CD4-positive, alpha-beta T cell treated with Interleukin-12 subunit alpha and Interleukin-12 subunit beta, for 1 hour (primary cell): ENCODE results near the gene C1QTNF8.

Experiments
- DNase-seq: peaks from one replicate; pipeline ENCODE4 v3.0.0-alpha.2; 2020

C1QTNF8 gene

DNA sequence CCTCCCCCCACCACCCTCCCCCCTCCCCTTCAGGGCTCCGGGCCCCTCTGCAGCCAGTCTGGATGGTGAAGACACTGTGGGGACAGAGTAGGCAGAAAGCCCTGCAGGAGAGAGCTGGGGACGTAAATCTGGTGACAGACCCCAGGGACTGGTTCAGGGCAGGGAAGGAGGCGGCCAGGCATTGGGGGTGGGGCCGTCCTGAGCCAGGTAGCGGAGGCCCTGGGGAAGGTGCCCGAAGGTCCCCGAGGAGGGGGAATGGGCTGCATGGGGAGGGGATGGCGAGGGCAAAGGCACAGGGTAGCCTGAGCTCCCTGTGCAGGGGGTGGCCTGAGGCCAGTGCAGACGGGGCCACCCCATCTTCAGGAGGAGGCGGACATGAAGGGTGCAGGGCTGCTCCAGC lies 30.5 kb upstream of the C1QTNF8 start:
- DNase-seq: no peak

DNA sequence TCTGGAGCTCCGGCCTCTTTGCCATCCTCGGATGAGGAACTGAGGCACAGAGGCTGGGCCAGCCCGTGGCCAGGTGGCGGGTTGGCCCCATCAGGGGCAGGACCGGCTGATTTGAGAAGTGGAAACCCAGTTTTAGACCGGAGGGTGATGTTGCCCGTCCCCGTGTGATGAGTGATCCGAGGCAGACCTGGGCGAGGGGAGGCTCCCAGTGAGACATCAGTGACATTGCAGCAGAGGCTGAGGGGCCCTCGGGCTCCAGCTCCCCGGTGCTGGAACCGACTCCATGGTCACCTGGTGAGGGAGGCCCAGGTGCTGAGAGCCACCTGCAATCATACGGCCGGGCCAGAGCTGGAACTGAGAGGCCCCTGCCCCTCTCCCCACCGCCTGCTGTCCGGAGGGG lies 30.0 kb upstream of the C1QTNF8 start:
- DNase-seq: no peak

DNA sequence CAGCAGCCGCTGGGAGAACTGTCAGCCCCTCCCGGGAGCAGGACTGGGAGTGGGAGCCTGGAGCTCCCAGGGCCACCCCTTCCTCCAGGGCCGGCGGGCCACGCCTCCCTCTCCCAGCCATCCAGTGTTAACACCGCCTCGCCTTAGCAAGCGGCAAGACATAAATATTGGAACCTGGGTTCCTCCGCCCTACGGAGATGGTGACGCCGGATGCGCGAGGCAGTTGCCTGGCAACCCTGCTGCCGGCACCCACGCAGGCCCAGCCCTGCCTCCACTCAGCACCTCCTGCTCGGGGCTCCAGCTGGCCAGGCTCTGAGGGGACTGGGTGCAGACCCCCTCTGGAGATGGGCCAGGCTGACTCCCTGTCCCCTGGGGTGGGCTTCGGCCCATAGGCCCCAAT lies 29.4 kb upstream of the C1QTNF8 start:
- peak; percentile 5 for DNase-seq

DNA sequence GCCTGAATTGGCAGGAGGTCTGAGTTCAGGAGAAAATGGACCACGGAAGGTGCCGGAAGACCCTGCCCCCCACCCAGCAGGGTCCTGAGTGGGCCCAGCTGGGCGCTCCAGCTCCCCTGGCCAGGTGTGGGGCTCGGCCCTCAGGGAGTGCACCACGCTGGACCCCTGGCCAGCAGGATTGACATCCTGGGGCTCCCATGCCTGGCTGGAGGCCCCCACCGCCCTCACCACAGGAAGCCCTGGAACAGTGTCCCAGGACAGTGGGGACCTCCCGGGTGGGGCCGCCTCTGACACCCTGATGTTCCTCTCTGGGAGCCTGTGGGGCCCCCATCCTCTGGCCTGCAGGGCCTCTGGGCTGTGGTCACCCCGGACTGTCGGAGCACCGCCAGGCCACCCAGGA lies 28.8 kb upstream of the C1QTNF8 start:
- no peak for DNase-seq

DNA sequence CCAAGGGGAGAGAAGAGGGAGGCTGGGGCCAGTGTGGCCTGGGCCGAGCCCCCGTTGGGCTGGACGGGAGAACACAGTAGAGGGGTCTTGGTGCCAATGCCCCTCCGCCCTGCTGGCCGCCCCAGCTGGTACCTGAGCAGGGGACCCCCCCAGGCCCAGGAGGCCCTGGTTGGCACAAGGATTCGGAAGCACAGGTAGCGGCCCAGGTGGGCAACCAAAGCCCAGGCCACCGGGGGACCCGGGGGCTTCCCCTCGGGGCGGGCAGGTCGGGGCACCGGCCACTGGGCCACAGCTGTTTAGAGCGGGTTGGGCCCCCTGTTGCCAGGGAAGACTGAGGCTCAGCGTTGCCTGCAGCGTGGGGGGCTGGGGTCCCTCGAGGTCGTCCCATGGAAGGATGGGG lies 28.2 kb upstream of the C1QTNF8 start:
- DNase-seq: no peak

DNA sequence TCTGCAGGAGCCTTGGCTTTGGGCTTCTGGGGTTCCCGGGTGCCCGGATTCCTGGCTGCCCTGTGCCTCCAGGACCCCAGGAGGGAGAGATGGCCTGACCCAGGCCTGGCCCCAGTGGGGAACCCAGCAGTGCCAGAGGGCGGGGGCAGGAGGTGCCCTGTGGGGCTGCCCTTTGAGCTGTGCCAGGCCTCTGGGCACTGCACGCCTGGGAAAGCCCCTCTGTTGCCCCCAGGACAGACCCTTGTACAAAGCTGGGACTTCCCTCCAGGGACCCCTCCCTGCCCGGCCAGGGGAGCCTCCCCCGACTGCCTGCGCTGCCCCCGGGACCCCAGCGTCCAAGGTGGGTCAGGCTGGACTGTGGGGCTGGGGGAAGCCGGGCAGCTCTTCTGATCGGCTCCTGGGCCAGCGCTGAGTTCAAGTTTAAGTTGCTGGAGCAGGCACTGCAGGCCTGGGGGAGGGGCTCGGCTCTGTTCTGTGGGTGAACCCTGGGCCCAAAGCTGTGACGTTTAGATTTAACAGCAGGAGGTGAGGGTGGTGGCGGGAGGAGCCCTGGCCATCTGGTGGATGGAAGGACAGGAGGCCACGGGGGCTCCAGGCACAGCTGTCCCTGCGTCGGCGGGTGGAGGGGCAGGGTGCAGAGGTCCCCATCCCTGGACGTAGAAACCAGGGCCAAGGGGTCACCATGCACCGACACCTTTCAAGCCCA lies 27.6 kb upstream of the C1QTNF8 start:
- no peak for DNase-seq

DNA sequence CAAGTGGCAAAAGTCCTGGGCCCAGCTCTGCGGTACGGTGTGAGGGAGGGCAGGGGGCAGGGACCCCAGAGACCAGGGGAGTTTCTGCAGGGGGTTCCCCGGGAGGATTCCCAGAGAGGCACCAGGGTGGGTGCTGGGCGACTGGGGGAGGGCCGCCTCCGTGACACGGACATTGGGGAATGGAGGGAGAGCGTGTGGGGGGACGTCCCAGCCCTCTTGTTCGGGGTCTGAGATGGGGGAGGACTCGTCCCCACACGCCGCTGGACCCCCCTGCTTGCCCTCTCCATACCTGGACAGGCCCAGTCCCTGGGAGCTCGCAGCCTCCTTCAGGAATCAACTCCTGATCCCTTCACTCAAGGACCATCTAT lies 26.3 kb upstream of the C1QTNF8 start:
- DNase-seq: no peak

DNA sequence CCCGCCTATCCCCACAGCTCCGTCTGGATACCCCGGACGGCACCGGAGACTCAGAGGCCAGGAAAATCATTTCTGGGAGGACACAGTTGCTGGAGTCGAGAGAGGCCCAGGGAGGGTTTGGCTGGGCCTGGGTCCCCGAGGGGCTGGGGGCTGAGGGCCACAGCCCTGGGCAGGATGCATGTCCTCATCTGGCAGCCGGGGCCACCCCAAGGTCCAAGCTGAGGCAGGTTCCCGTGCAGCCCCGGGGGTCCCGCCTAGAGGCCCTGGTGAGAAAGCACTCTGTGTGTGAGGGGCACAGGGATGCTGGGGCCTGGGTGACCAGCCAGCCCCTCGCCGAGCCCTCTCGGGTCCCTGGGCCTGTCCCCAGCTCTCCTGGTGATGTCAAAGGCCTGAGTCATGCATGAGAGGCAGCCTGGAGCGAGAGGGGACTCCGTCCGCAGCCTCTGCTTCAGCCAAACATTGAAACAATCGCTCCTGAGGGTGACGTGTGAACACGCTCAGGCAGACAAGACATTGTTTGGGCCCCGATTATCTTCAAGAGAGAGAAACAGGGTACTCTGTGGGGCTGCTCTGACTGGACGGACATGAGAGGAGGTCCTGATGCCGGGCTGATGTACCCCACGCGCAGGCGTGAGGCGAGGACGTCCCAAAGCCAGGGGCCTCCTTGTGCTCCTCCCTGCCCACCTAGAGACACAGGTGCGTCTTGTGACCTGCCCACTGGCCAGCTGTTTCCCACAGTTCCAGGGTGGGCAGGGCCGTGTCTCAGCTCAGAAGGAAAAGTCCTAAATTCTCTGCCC lies 25.8 kb upstream of the C1QTNF8 start:
- no peak for DNase-seq

DNA sequence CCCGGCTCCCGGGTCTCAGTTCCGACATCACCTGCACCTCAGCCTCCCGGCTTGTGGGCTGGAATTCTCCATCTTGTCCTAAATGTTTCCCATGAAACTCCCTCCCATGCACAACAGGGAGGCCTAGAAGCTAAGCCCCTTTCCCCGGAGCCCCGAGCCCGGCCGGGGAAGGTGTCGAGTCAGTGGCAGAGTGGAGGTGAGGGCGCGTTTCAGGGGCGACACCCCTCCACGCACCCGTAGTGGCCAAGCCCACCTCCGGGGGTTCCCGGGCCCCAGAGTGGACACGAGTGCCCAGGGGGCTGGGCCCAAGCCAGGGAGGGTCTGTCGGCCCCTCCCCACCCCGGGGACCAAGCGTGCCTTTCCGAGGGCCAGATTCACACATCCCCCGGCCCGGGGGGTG lies 25.0 kb upstream of the C1QTNF8 start:
- no peak for DNase-seq

DNA sequence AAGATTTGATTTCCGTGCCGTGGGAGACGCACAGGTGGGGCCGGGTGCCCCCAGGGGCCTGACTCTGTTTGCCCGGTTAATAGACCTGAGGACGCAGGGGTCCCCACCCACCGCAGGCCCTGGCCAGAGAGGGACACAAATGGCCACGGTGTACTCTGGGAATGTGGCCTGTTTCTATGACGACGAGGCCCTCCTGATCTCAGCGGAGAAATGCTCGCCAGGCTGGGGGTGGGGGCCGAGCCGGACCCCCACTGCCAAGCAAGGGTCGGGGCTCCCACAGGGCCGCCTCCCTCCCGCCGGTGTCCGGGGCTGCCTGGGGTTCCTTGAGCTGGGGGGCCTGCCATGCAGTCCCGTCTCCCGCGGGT lies 24.5 kb upstream of the C1QTNF8 start:
- no peak for DNase-seq

DNA sequence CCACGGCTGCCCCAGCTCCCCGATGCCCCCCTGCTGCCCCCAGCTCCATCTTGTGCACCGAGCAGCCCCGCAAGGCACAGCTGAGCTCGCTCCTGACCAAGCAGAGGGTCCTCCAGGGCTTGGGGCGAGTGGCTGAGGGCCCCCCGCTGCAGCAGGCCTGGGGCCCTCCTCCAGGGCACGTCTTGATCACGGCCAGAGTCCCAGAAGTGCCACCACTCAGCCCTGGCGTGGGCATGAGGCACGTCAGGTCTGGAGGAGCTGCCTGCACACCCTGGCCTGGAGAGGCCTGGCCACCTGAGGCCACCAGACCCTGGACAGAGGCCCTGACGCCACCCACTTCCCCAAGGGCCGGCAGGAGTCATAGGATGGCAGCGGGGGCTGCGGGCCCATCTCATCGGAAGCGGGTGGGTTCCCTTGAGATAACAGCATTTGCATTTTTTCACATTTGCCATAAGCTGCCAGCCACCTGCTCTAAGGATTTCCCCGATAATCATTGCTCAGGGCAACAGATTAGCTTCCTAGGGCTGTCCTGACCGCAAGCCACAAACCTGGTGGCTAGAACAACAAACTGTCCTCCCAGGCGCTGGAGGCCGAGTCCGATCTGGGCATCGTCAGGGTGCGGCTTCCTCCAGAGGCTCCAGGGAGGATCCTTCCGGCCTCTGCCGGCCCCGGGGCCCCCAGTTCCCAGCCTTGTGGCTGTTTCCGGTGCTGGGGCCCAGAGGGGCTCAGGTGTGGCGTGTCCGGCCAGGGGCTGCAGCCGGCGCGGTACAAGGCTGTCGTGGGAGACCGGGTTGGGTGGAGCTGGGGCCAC lies 23.9 kb upstream of the C1QTNF8 start:
- DNase-seq: no peak

DNA sequence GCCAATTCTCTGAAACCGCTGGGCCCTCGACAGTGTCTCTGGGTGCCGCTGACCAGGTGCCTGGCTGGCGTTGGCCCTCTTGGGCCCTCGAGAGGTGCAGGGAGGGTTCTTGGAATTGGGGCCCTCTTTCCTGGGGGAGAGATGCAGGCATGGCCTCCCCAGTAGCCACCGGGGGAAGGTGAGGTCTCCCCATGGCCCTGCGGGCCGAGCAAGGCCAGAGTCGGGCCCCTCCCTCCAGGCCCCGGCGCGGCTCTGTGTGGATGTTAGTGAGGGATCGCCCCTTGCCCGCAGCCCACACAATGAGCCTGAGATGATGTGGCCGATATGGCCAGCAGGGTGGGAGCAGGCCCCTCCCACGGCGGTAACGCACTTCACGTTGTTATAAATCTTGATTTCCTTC lies 23.1 kb upstream of the C1QTNF8 start:
- no peak for DNase-seq

DNA sequence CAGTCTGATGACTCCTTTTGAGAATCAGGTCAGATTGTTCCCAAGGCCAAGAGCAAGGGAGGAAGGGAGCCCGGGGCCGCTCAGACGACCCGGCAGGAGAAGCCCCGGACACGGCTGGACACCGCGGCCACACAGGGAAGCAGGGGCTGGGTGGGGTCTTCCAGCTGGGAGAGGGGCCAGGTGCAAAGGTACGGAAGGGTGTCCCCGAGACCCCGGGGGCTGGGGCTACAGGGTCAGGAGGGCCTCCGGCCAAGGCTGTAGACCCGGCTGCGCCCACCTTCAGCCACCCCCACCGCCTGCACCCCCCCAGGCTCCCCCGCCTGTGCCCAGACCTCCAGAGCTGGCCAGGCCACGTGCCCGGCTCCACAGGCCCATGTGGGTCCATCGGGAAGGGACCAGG lies 21.9 kb upstream of the C1QTNF8 start:
- DNase-seq: no peak

DNA sequence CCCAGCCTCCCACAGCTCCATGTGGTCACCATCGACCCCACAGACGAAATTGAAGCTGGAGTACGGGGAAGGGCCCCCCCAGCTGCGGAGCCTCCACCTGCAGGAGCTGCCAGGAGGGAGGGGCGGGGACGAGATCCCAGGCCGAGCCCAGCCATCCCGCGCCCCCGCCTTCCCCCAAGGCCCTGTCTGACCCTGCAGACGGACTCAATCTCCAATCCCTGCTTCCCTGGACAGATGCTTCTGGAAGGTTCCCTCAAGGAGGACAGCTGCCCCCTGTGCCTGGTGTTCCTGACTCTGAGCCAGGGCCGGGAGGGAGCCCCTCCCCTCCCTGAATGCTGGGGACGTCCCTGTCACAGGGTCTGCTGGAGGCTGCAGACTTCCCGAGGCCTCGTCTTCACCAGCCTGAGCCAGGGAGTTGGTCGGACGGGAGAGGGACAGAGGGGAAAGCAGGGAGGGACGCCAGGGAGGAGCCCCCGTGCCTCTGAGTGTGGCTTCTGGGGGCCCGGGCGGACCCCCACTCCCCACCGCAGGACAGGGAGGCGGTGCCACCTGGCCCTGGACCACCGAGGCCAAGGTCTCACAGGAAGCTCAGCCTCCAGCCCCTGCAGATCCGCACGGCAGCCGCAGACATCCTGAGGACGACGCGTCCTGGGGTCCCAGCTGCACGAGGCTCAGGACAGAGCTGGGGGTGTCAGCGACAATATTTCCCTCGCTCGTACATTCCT lies 21.3 kb upstream of the C1QTNF8 start:
- no peak for DNase-seq

DNA sequence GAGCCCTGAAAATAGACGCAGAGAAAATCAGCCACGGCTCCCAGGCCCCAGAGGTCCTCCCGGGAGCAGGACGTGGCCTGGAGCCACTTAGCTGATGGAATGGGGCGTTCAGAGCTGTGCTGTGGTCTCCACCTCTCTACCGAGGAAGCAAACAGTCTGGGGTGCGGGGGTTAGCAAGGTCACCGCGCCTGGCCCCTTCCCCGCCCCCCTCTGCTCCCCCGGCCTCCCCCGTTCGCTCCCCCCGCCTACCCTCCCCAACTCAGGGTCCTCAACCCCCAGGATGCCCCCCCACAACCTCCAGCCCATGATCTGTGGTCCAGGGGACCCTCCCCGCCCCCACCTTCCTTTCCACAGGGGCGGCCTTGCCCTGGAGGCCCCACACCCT lies 20.6 kb upstream of the C1QTNF8 start:
- DNase-seq: no peak

DNA sequence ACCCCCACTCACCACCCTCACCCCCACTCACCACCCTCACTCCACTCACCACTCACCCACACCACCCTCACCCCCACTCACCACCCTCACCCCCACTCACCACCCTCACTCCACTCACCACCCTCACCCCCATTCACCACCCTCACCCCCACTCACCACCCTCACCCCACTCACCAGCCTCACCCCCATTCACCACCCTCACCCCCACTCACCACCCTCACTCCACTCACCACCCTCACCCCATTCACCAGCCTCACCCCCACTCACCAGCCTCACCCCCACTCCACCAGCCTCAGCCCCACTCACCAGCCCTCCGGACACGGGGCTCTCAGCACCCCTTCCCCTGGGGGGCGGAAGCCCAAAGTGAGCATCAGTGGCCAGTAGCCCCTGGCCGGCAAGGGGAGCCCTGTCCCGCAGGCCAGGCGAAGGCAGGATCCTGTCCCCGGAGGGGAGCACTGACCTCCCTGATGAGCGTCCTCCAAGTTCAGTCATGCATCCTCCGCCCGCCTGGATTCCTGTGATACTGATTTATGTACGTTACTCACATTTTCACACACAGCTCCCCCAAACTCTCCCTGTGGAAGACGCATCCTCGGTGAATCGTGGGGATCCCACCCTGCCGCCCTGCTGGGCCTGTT lies 18.0 kb upstream of the C1QTNF8 start:
- DNase-seq: no peak

DNA sequence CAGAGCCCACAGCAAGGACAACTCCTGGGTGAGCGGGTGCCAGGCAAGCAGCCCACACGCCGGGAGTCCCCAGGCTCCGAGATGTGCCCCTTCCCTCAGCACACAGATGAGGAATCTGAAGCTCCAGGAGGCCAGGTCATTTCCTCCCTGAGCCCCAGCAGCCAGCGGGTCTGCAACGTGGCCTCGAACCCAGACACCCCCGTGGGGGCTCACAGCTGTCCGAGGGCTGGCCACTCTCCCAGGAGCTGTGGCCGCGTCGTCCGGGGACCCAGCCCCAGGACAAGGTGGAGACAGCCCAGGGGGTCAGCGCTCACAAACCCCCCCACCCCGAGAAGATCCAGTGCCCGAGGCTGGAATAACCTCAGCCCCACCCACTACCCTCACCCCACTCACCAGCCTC lies 17.4 kb upstream of the C1QTNF8 start:
- DNase-seq: no peak

DNA sequence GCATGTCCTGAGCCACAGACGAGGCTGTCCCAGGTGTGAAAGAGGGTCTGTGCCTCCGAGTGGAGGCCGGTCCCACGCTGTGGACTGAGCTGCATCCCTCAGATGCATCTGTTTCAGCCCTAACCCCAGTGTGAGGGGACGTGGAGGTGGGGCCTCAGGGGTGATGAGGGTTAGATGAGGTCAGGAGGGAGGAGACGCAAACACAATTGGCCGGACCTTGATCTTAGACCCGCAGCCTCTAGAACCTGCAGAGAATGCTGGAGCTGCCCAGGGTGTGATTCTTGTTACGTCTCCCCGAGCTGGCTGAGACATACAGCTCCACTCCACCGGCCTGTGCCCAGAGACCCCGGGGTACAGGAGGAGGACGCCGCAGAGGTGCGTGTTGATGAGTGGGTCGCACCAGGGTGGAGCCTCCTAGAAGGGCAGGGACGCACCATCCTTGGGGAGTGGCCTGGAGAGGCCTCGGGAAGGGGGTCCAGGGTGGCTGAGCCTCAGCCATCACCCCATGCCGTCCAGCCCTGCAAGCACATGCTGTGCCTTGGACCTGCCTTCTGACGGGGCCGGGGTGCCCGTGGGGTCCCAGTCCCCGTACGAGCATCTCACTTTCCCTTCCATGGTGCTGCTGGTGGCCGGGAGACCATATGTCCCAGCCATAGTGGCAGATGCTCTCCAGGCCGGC lies 16.6 kb upstream of the C1QTNF8 start:
- no peak for DNase-seq

DNA sequence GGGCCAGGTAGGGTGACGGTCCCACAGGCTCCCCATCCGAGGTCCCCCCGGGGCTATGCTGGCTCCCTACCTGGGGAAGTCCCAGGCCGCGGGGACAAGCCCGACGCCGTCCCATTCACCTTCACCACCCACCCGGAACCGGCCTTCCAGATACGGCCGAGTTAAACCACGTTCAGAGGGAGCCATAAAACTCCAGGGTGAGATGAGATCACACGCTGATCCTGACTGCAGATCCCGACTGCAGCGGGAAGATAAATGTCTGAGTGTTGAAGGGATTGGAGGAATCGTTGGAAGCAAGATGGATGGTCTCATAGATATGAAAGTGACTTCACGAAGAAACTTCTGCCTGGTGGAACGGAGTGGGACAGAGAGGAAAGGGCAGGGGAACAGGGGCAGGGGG lies 13.6 kb upstream of the C1QTNF8 start:
- DNase-seq: no peak

DNA sequence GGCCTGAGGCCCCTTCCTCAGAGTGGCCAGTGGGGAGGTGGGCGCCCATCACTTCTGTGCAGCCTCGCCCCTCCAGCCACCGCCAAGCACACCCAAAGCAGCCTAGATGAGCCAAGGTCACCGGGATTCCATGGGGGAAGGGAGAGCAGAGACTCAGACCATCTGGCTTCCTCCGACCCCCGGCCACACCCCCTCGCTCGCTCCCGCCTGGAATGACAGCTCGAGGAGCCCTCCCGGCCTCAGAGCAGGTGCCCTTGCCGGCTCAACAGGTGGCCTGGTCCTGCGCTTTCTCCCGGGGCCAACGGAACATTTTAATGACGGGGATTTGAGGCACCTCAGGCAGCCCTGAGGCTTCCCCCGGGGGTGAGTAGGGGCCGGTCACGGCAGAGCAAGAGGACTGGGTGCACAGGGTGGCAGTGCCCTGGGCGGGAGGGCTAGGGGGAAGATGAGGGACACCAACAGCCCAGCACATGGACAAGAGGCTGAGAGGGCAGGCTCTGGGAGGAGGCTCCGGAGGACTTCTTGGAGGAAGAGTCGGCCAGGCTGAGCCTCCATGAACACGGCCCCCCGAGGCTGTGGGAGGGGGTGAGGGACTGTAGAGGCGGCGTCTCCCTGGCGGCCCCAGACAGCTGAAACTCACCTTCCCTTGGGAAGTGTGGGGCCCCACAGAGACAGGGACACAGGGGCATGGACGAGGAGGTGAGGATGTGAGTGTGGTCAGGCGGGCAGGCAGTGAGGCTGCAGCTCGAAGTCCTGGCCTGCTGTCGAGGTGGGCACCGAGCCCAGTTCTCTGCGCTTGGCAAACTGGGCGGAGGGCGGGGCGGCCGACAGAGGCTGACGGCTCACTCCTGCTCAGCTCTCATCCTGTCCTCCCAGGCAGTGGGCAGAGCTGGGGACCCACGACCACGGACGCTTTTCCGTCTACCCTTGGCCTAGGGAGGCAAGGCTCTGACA lies 12.5 kb upstream of the C1QTNF8 start:
- no peak for DNase-seq

DNA sequence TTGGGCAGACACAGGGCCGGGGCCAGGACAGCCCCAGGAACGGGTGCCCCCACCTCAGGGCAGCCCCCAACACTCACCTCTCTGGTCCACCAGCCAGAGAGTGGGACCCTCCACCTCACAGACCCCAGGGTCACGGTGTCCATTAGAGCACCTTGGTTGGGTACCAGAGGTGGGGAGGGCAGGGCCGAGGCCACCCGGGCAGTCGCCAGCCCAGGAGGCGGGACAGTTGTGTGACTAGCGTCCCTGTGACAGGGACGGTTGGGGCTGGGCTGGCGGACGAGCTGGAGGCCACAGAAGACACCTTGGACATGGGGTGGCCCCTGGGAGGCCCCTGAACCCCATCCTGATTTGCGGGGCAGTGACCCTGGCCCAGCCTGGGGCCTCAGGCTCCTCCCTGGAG lies 11.7 kb upstream of the C1QTNF8 start:
- DNase-seq: no peak
